SKM-1 (cell line): ENCODE measurements around the gene THG1L.
A peak's percentile ranks its signal among the peaks of the same experiment; 100 is the strongest.

Experiments used
- DNase-seq: peaks from one replicate; lab custom pipeline; 2025; ENCODE audit not compliant: unreplicated experiment; lab: John Stamatoyannopoulos, UW

Gene THG1L

GRCh38 chr5:157750320-157750719, 19.1 kb downstream of the THG1L start:
- DNase-seq = no peak

GRCh38 chr5:157756122-157756521, 24.9 kb downstream of the THG1L start:
- DNase-seq = no peak

- DNase-seq = no peak
Observed at GRCh38 chr5:157758706-157759105, 27.5 kb downstream of the THG1L start.

- peak; percentile 75 for DNase-seq
Observed at GRCh38 chr5:157761690-157762621, 30.7 kb downstream of the THG1L start.

- DNase-seq = no peak
Observed at GRCh38 chr5:157764531-157764930, 33.3 kb downstream of the THG1L start.

GRCh38 chr5:157766442-157766841, 35.2 kb downstream of the THG1L start:
- DNase-seq = no peak

GRCh38 chr5:157766902-157767301, 35.7 kb downstream of the THG1L start:
- DNase-seq = no peak

GRCh38 chr5:157767689-157768088, 36.5 kb downstream of the THG1L start:
- no peak for DNase-seq

GRCh38 chr5:157770665-157771064, 39.4 kb downstream of the THG1L start:
- DNase-seq = no peak

- no peak for DNase-seq
Observed at GRCh38 chr5:157772127-157772526, 40.9 kb downstream of the THG1L start.

- no peak for DNase-seq
Observed at GRCh38 chr5:157778121-157778805, 47.0 kb downstream of the THG1L start.

- no peak for DNase-seq
Observed at GRCh38 chr5:157779221-157779620, 48.0 kb downstream of the THG1L start.

- DNase-seq = no peak
Observed at GRCh38 chr5:157785801-157786200, 54.6 kb downstream of the THG1L start.
